ENCODE results near the gene HCN3. TPM values are rescaled to one million over a fixed set of nuclear protein-coding genes. Genes with fewer than 3 reads are reported as not detected.

HCN3 gene
- total RNA-seq, 4 donors from 2014 or later = 0.18 to 1.5 (median 1.1) TPM

GRCh38 chr1:155293086-155293749 is 16.0 kb downstream of the HCN3 start:
- TF ChIP-seq POLR2A (IDR thresholded peaks at IDR 0.05) (no peak), CTCF (IDR thresholded peaks at IDR 0.05 in 4 of 5, conservative IDR thresholded peaks at IDR 0.05 in 1 of 5) (no peak)
- Histone ChIP-seq H3K36me3 (no peaks in the 10 kb centered on the region), H3K4me1 (no peaks in the 10 kb centered on the region), H3K4me3 (no peak overlapping the region), H3K27ac (no peak overlapping the region), H3K9me3 (no peaks in the 10 kb centered on the region), H3K27me3 (peaks cover 17 to 25% (median 24%) of the 10 kb centered on the region in 3 donors)
- no peak for ATAC-seq
- intact Hi-C loops (cut with DNase I; ENCODE audit: low total_unique reads) = no loop called here
- in situ Hi-C loops (cut with MboI; ENCODE audit: low sequenced_read_pairs in 4 of 4) = no loop called here
- DNase-seq = no peak

DNA sequence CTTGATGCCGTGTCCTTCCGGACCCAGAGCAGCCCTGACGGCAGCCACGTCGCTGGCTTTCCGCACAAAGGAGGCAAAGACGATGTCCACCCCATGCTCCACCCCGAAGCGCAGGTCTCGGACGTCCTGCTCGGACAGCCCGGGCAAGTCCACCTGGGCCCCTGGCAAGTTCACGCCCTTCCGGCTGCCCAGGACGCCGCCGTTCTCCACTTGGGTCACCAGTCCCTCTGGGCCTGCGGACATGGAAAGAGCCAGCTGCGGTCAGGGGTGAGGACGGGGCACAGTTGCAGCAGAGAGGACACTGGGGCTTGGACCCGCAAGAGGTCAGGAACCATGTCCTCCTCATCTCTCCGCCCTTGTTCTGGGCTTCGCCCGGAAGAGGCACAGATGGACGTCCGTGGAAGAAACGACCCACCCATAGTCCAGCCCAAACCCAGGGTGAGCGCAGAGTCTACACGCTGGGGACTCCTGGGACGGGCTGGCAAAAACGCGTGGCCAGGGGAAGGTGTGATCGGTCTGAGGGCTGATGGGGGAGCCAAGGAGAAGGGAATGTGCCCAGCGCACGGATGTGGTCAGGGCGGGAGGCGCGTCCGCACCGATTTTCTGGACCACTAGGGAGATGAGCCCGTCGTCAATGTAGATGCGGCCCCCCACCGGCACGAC is 17.4 kb downstream of the HCN3 start:
- Histone ChIP-seq H3K27me3 (peaks cover 17 to 25% (median 24%) of the 10 kb centered on the region in 3 donors), H3K4me3 (peak overlapping the region in 2 of 4 donors; percentile 1 to 9), H3K9me3 (no peaks in the 10 kb centered on the region), H3K4me1 (no peaks in the 10 kb centered on the region), H3K27ac (no peak overlapping the region), H3K36me3 (no peaks in the 10 kb centered on the region)
- intact Hi-C loops (cut with DNase I; ENCODE audit: low total_unique reads) = no loop called here
- ATAC-seq (no peak), DNase-seq (no peak)
- no peak for TF ChIP-seq POLR2A (IDR thresholded peaks at IDR 0.05)
- no peak for TF ChIP-seq CTCF (IDR thresholded peaks at IDR 0.05 in 4 of 5, conservative IDR thresholded peaks at IDR 0.05 in 1 of 5)
- in situ Hi-C loops (cut with MboI; ENCODE audit: low sequenced_read_pairs in 4 of 4) = no loop called here

DNA sequence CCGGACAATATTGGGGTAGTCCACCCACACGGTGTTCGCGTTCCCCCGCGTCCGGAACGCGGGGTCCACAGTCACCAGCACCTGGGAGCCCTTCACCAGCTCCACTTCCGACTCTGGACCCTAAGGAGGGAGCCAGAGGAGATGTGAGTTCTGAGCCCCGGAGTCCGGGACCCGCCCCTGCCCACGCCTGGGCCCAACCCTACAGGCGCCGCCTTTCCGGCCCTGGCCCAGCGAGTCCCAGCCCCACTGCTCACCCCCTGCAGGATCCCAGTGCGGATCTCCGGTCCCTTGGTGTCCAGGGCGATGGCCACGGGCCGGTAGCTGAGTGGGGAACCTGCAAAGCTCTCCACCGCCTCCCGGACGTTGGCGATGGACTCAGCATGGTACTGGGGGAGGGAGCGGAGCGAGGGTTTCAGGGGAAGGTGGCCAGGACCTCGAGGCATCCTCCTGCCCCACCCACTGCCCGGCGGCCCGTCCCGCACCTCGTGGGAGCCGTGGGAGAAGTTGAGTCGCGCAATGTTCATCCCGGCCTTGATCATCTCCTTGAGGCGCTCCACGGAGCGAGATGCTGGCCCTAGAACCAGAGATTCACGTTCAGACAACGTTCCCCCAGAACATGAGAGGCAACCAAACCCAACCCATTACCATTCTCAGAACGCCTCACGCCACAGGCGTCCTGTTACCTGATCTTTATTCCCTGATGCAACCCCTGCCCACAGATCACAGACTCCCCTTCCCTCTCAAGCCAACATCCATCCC is 18.1 kb downstream of the HCN3 start:
- in situ Hi-C loops (cut with MboI; ENCODE audit: low sequenced_read_pairs in 4 of 4) (no loop called here), intact Hi-C loops (cut with DNase I; ENCODE audit: low total_unique reads) (no loop called here)
- DNase-seq (no peak), ATAC-seq (no peak)
- Histone ChIP-seq H3K4me1 (no peaks in the 10 kb centered on the region), H3K27me3 (peaks cover 17 to 25% (median 24%) of the 10 kb centered on the region in 3 donors), H3K9me3 (no peaks in the 10 kb centered on the region), H3K4me3 (peak overlapping the region in 3 of 4 donors; percentile 1 to 9 (median 9)), H3K36me3 (no peaks in the 10 kb centered on the region), H3K27ac (no peak overlapping the region)
- TF ChIP-seq CTCF (IDR thresholded peaks at IDR 0.05 in 4 of 5, conservative IDR thresholded peaks at IDR 0.05 in 1 of 5) (no peak), POLR2A (IDR thresholded peaks at IDR 0.05) (no peak)

DNA sequence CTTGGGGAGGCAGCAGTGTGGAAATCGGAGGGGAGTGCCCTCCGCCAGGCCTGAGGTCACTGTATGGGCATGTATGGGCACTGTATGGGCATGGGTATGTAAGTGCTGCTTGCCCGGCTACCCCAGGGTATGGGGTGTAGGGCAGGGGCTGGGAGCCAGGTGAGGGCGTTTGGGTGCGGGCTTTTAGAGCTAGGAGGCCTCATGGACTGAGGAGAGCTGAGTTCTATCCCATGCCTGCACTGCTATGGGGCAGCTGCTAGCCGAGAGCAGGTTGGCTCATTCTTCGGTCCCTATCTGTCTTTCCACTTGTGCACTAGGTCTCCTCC is 18.6 kb downstream of the HCN3 start:
- ATAC-seq (no peak), DNase-seq (no peak)
- H3K4me1 ChIP-seq = no peaks in the 10 kb centered on the region
- H3K27ac ChIP-seq = no peak overlapping the region
- peaks cover 17 to 25% (median 24%) of the 10 kb centered on the region in 3 donors for H3K27me3 ChIP-seq
- H3K36me3 ChIP-seq = no peaks in the 10 kb centered on the region
- intact Hi-C loops (cut with DNase I; ENCODE audit: low total_unique reads) (no loop called here), in situ Hi-C loops (cut with MboI; ENCODE audit: low sequenced_read_pairs in 4 of 4) (no loop called here)
- no peak overlapping the region for H3K4me3 ChIP-seq
- H3K9me3 ChIP-seq = no peaks in the 10 kb centered on the region
- TF ChIP-seq POLR2A (IDR thresholded peaks at IDR 0.05) (no peak), CTCF (IDR thresholded peaks at IDR 0.05 in 4 of 5, conservative IDR thresholded peaks at IDR 0.05 in 1 of 5) (no peak)
